GM19035 (cell line): ENCODE data around the gene SNX19.
"Not testable (repeated sequence)": the region's sequence is repeated elsewhere in the genome, so short reads cannot be mapped to it uniquely, and the experiment has no call there.

ENCODE experiments used
- ATAC-seq: cut with Tn5 transposase; IDR thresholded peaks from one replicate; pipeline ENCODE4 v1.9.1; 2021; ENCODE audit not compliant: unreplicated experiment

Gene SNX19

GRCh38 chr11:130872981-130873380 lies 43.3 kb downstream of the SNX19 start:
- ATAC-seq = no peak

- ATAC-seq = no peak
Measured at GRCh38 chr11:130872513-130872912, 43.8 kb downstream of the SNX19 start.

- ATAC-seq = no peak
Measured at GRCh38 chr11:130872102-130872501, 44.2 kb downstream of the SNX19 start.

GRCh38 chr11:130871616-130872015 lies 44.7 kb downstream of the SNX19 start:
- no peak for ATAC-seq

- no peak for ATAC-seq
Measured at GRCh38 chr11:130868721-130869390, 47.4 kb downstream of the SNX19 start.

GRCh38 chr11:130868086-130868710 lies 48.1 kb downstream of the SNX19 start:
- no peak for ATAC-seq

- ATAC-seq = no peak
Measured at GRCh38 chr11:130866831-130867230, 49.4 kb downstream of the SNX19 start.

GRCh38 chr11:130865774-130866114 lies 50.5 kb downstream of the SNX19 start:
- ATAC-seq = no peak

GRCh38 chr11:130865091-130865773 lies 51.0 kb downstream of the SNX19 start:
- no peak for ATAC-seq

- peak; percentile 69 for ATAC-seq
Measured at GRCh38 chr11:130861902-130862860, 54.1 kb downstream of the SNX19 start.

GRCh38 chr11:130861283-130861682 lies 55.0 kb downstream of the SNX19 start:
- ATAC-seq = no peak

GRCh38 chr11:130859886-130860285 lies 56.4 kb downstream of the SNX19 start:
- no peak for ATAC-seq

- no peak for ATAC-seq
Measured at GRCh38 chr11:130858215-130858614, 58.1 kb downstream of the SNX19 start.

GRCh38 chr11:130855707-130856106 lies 60.6 kb downstream of the SNX19 start:
- ATAC-seq = not testable (repeated sequence)

GRCh38 chr11:130854483-130854882 lies 61.8 kb downstream of the SNX19 start:
- no peak for ATAC-seq

- no peak for ATAC-seq
Measured at GRCh38 chr11:130852589-130852988, 63.7 kb downstream of the SNX19 start.

- ATAC-seq = no peak
Measured at GRCh38 chr11:130850185-130850944, 65.9 kb downstream of the SNX19 start.

GRCh38 chr11:130849215-130849568 lies 67.1 kb downstream of the SNX19 start:
- no peak for ATAC-seq

- no peak for ATAC-seq
Measured at GRCh38 chr11:130848361-130849214, 67.7 kb downstream of the SNX19 start.

- no peak for ATAC-seq
Measured at GRCh38 chr11:130847517-130847916, 68.8 kb downstream of the SNX19 start.
